Non-pigmented ciliary epithelial cell (primary cell): Measurements from ENCODE around the gene SEMA6A.

Experiments
- DNase-seq: peaks from one replicate; pipeline ENCODE4 v3.0.0-alpha.2; 2010; ENCODE audit warnings: low read depth

The SEMA6A gene

GRCh38 chr5:116406306-116407041, 168.1 kb downstream of the SEMA6A start:
- DNase-seq: no peak

- DNase-seq: no peak
Observed at GRCh38 chr5:116404792-116405191, 169.8 kb downstream of the SEMA6A start.

GRCh38 chr5:116404016-116404415, 170.6 kb downstream of the SEMA6A start:
- DNase-seq: no peak

GRCh38 chr5:116402235-116402634, 172.4 kb downstream of the SEMA6A start:
- no peak for DNase-seq

GRCh38 chr5:116401576-116401975, 173.0 kb downstream of the SEMA6A start:
- DNase-seq: no peak

GRCh38 chr5:116396476-116397099, 178.0 kb downstream of the SEMA6A start:
- DNase-seq: no peak

- no peak for DNase-seq
Observed at GRCh38 chr5:116395631-116396203, 178.9 kb downstream of the SEMA6A start.

- no peak for DNase-seq
Observed at GRCh38 chr5:116395226-116395625, 179.4 kb downstream of the SEMA6A start.

- no peak for DNase-seq
Observed at GRCh38 chr5:116394186-116394867, 180.3 kb downstream of the SEMA6A start.
